Suprapubic skin (tissue), 4 donors: ENCODE measurements around the gene RANBP6. TPM values are rescaled to one million over a fixed set of nuclear protein-coding genes. Genes with fewer than 3 reads are reported as not detected.
A peak's percentile ranks its signal among the peaks of the same experiment; 100 is the strongest.
"Not testable (repeated sequence)": the region's sequence is repeated elsewhere in the genome, so short reads cannot be mapped to it uniquely, and the experiment has no call there.

Experiments
- DNase-seq, 2 donors: peaks; one replicate each; pipeline ENCODE4 v3.0.0-alpha.2; 2019; ENCODE audit warnings: low spot score in 2 of 2
- H3K27ac ChIP-seq: fragments of 200-600 bp; sonication (generic); one replicate; pipeline ENCODE4 v1.5.1; 2019
- H3K27me3 ChIP-seq: fragments of 200-600 bp; sonication (generic); one replicate; pipeline ENCODE4 v1.5.1; 2019
- H3K36me3 ChIP-seq: fragments of 200-600 bp; sonication (generic); one replicate; pipeline ENCODE4 v1.5.1; 2019
- H3K4me1 ChIP-seq: fragments of 200-600 bp; sonication (generic); one replicate; pipeline ENCODE4 v1.5.1; 2019
- H3K4me3 ChIP-seq: fragments of 200-600 bp; sonication (generic); one replicate; pipeline ENCODE4 v1.5.1; 2019; ENCODE audit warnings: mild to moderate bottlenecking
- H3K9me3 ChIP-seq: fragments of 200-600 bp; sonication (generic); one replicate; pipeline ENCODE4 v1.5.1; 2019
- CTCF ChIP-seq, 2 donors: fragments of 200-600 bp in 1 of 2; fragments of 450-650 bp in 1 of 2; sonication (generic) in 1 of 2; IDR thresholded peaks; one replicate each; pipeline ENCODE4 v1.5.1; 2016 to 2019; ENCODE audit warnings: antibody characterized with exemption in 2 of 2, mild to moderate bottlenecking in 1 of 2, moderate library complexity in 1 of 2
- EP300 ChIP-seq: sonication (generic); formaldehyde crosslinking; IDR thresholded peaks from one replicate; pipeline ENCODE4 v1.6.1; 2017; ENCODE audit warnings: antibody characterized with exemption
- POLR2A ChIP-seq, 2 donors: fragments of 450-650 bp; IDR thresholded peaks; one replicate each; pipeline ENCODE4 v1.6.1; 2017; ENCODE audit warnings: antibody characterized with exemption in 2 of 2, mild to moderate bottlenecking in 2 of 2, moderate library complexity in 2 of 2
- POLR2AphosphoS5 ChIP-seq, 3 donors: sonication (generic); formaldehyde crosslinking; IDR thresholded peaks; one replicate each; pipeline ENCODE4 v1.6.1; 2017; ENCODE audit warnings: antibody characterized with exemption in 3 of 3
- WGBS: methylation state at CpG from one replicate; pipeline ENCODE4 v1.1.5; 2018; 5-methylcytosine and 5-hydroxymethylcytosine counted together
- total RNA-seq, 4 donors: library from RNA; depleted of rRNA; stranded (reverse); fragments of >200 nt; gene quantifications; one replicate each; pipeline ENCODE4 v1.1.0, GENCODE V29; 2016

The RANBP6 gene
- total RNA-seq, 4 donors from 2014 or later: 11.7 to 33.9 (median 16.9) TPM

GRCh38 chr9:6040077-6040476 lies 24.7 kb upstream of the RANBP6 start:
- no peaks in the 10 kb centered on the region for H3K36me3 ChIP-seq
- no peaks in the 10 kb centered on the region for H3K9me3 ChIP-seq
- H3K27ac ChIP-seq: no peak overlapping the region
- TF ChIP-seq POLR2AphosphoS5 (IDR thresholded peaks at IDR 0.05): no peak
- TF ChIP-seq CTCF (IDR thresholded peaks at IDR 0.05): no peak
- TF ChIP-seq EP300: no peak
- no peak for TF ChIP-seq POLR2A (IDR thresholded peaks at IDR 0.05)
- no peaks in the 10 kb centered on the region for H3K4me1 ChIP-seq
- WGBS: 91% methylated on average over 3 of the region's 3 CpGs
- no peaks in the 10 kb centered on the region for H3K27me3 ChIP-seq
- DNase-seq: no peak
- H3K4me3 ChIP-seq: no peak overlapping the region

- TF ChIP-seq POLR2AphosphoS5 (IDR thresholded peaks at IDR 0.05) (no peak), EP300 (no peak), POLR2A (IDR thresholded peaks at IDR 0.05) (no peak), CTCF (IDR thresholded peaks at IDR 0.05) (no peak)
- H3K9me3 ChIP-seq: no peaks in the 10 kb centered on the region
- no peak for DNase-seq
- no peak overlapping the region for H3K27ac ChIP-seq
- H3K27me3 ChIP-seq: no peaks in the 10 kb centered on the region
- WGBS: 92% methylated on average over 3 of the region's 3 CpGs
- H3K36me3 ChIP-seq: no peaks in the 10 kb centered on the region
- H3K4me3 ChIP-seq: no peak overlapping the region
- no peaks in the 10 kb centered on the region for H3K4me1 ChIP-seq
These were observed 21.0 kb upstream of the RANBP6 start for GRCh38 chr9:6036391-6036790.

- no peak for DNase-seq
- no peaks in the 10 kb centered on the region for H3K4me1 ChIP-seq
- 75% methylated on average over 5 of the region's 5 CpGs for WGBS
These were observed 19.5 kb upstream of the RANBP6 start for GRCh38 chr9:6034954-6035353.

GRCh38 chr9:6029604-6030274 lies 14.3 kb upstream of the RANBP6 start:
- Histone ChIP-seq H3K9me3 (no peaks in the 10 kb centered on the region), H3K4me1 (no peaks in the 10 kb centered on the region), H3K36me3 (no peaks in the 10 kb centered on the region), H3K4me3 (no peak overlapping the region), H3K27me3 (no peaks in the 10 kb centered on the region), H3K27ac (no peak overlapping the region)
- 65% methylated on average over 4 of the region's 4 CpGs for WGBS
- DNase-seq: no peak
- TF ChIP-seq CTCF (IDR thresholded peaks at IDR 0.05) (no peak), POLR2A (IDR thresholded peaks at IDR 0.05) (no peak), POLR2AphosphoS5 (IDR thresholded peaks at IDR 0.05) (no peak), EP300 (no peak)

More at GRCh38 chr9:6034954-6035353, 19.5 kb upstream of the RANBP6 start:
- H3K27ac ChIP-seq: no peak overlapping the region
- no peaks in the 10 kb centered on the region for H3K9me3 ChIP-seq
- no peak overlapping the region for H3K4me3 ChIP-seq
- no peaks in the 10 kb centered on the region for H3K36me3 ChIP-seq
- H3K27me3 ChIP-seq: no peaks in the 10 kb centered on the region
- TF ChIP-seq CTCF (IDR thresholded peaks at IDR 0.05) (no peak), EP300 (no peak), POLR2AphosphoS5 (IDR thresholded peaks at IDR 0.05) (no peak), POLR2A (IDR thresholded peaks at IDR 0.05) (no peak)

- Histone ChIP-seq H3K36me3 (no peaks in the 10 kb centered on the region), H3K4me3 (no peak overlapping the region), H3K27ac (no peak overlapping the region), H3K9me3 (no peaks in the 10 kb centered on the region), H3K27me3 (no peaks in the 10 kb centered on the region), H3K4me1 (no peaks in the 10 kb centered on the region)
- peak; percentile 43 to 56 for TF ChIP-seq CTCF (IDR thresholded peaks at IDR 0.05)
- TF ChIP-seq POLR2AphosphoS5 (IDR thresholded peaks at IDR 0.05): no peak
- WGBS: 41% methylated on average over 4 of the region's 4 CpGs
- no peak for DNase-seq
These were observed 8.7 kb upstream of the RANBP6 start for GRCh38 chr9:6024035-6024554.

GRCh38 chr9:6016975-6017374 lies 1.6 kb upstream of the RANBP6 start:
- H3K9me3 ChIP-seq, H3K36me3 ChIP-seq, H3K4me3 ChIP-seq, DNase-seq, H3K27me3 ChIP-seq, H3K27ac ChIP-seq: not testable (repeated sequence)
- WGBS: 96% methylated on average over 10 of the region's 10 CpGs
- H3K4me1 ChIP-seq: peaks cover 33% of the 10 kb centered on the region
